HG02885 (cell line): ENCODE results near the gene MRPL17.

Source experiments
- ATAC-seq: cut with Tn5 transposase; IDR thresholded peaks from one replicate; pipeline ENCODE4 v1.9.1; 2021; ENCODE audit warnings: mild to moderate bottlenecking; ENCODE audit not compliant: unreplicated experiment, poor library complexity

Gene MRPL17

DNA sequence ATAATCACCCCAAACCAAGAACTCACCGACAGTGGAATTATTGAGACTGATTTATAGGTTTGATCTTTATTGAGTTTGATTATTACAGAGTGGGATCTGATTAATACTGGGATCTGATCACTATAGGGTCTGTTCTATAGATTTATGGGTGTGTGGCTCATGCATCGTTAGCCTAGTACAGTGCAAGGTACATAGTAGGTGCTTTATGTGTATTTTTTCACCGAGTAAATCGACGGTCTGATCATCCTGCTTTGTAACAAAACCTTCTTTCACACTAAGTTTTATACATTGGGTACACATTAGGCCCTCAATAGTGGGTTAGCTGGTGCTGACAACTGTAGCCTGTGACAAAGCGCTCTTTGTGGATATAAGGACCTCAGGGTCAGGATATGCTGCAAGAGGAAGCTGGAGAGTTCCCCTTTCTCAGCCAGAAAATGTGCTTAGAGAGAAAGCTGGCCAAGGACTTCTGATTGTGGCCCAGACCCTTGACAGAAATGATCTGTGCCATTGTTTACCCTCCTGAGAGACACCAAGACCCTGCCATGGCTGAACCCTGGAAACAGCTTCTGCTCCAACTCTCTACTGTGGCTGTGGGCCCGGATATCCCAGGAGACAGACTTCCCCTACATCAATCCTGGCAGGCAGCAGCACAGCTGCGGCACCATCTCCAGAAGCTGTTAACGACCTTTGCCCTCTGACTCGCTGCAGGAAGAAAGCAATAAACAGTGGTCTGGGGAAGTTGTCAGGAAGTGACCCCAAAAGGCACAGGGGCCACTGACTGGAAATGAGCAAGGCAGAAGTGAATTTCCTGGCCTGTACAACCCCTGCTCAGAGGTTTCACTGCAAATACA is 47.8 kb downstream of the MRPL17 start:
- no peak for ATAC-seq

DNA sequence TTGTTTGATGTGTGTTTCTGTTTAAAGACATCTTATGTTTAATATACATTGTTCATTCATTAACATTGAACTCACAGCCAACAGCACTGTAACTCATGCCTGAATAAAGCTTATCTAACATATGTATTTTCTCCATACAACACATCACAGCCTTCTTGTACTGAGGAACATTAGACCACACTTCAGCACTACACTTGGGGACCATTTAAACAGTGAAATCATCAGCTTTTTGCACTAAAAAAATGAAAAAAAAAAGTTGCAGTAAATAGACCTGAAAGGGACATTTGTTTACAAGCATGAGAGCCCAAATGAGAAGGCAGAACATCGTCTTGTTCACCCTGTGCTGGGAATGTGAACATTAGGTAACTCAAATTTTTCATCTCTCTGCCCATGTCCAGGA is 48.6 kb downstream of the MRPL17 start:
- no peak for ATAC-seq

- no peak for ATAC-seq
These were observed 49.4 kb downstream of the MRPL17 start for GRCh38 chr11:6633422-6634408.

DNA sequence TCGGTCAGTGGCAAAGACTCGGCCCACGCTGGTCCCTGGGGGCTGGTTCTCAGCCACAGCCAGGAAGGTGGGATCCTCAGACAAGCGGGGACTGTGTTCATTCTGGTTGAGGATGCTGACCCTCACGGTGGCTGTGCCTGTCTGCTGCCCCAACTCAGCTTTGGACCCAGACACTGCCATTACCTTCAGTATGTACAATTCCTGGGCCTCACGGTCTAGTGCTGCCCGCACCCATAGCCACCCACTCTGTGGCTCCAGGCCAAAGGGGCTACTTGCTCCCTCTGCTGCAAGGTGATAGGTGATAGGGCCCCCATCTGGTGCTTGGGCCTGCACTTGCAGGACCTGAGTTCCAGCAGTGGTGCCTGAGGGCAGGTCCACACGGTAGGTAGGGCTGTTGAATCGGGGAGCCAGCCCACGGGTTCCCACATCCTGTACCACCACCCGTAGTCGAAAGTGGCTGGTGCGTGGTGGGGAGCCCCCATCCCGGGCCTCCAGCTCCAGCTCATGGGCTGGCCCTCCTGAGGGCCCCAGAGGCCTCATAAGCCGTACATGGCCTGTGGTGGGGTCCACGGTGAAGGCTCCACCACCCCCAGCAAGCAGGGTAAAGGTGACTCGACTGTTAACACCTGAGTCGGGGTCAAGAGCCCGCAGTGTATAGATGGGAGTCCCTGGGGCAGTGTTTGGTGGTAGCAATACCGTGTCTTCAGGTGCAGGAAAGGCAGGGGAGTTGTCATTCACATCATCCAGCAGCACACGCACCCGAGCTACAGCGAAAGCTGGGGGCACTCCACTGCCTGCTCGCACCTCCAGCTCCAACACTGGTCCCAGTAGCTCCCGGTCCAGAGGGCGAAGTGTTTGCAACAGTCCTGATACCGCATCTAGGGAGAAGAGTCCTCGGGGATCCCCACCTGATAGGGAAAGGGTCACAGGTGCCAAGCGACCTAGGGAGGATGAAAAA is 50.7 kb downstream of the MRPL17 start:
- no peak for ATAC-seq

- ATAC-seq: no peak
These were observed 51.7 kb downstream of the MRPL17 start for GRCh38 chr11:6631361-6631890.

DNA sequence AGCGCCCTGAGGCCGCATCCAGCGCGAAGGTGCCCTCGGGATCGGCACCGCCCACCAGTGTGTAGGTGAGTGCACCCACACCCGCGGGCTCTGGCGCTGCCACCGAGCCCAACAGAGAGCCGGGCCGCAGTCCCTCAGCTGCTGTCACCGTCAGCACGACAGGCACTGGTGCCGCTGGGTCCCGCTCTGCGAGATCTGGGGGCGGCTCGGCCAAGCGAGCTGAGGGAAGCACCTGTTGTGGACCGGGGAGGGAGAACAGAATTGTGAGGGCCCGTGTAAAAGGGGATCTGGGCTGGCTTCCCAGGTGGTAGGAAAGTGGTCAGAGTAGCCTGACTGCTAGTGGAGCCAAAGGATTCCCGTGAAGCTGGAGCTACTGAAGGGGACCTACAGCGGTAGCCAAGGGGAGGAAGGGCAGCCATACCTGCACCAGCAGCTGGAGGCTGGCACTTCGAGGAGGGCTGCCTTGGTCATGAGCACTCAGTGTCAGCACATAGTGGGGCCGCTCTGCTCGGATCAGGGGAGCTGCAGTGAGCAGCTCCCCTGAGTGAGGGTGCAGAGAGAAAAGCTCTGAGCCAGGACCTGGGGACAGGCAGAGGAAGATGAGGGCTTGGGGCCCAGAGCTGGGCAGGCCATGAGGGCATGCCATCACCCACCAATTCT is 52.4 kb downstream of the MRPL17 start:
- ATAC-seq: no peak
